ENCODE results near the gene LRCH1. TPM values are rescaled to one million over a fixed set of nuclear protein-coding genes. Genes with fewer than 3 reads are reported as not detected.

The LRCH1 gene
- total and polyA plus RNA-seq, 2 of the 13 experiments (the other 11 are each of a cell fraction or from before 2014, with no cell fraction given): 4.1 to 12.6 TPM

DNA sequence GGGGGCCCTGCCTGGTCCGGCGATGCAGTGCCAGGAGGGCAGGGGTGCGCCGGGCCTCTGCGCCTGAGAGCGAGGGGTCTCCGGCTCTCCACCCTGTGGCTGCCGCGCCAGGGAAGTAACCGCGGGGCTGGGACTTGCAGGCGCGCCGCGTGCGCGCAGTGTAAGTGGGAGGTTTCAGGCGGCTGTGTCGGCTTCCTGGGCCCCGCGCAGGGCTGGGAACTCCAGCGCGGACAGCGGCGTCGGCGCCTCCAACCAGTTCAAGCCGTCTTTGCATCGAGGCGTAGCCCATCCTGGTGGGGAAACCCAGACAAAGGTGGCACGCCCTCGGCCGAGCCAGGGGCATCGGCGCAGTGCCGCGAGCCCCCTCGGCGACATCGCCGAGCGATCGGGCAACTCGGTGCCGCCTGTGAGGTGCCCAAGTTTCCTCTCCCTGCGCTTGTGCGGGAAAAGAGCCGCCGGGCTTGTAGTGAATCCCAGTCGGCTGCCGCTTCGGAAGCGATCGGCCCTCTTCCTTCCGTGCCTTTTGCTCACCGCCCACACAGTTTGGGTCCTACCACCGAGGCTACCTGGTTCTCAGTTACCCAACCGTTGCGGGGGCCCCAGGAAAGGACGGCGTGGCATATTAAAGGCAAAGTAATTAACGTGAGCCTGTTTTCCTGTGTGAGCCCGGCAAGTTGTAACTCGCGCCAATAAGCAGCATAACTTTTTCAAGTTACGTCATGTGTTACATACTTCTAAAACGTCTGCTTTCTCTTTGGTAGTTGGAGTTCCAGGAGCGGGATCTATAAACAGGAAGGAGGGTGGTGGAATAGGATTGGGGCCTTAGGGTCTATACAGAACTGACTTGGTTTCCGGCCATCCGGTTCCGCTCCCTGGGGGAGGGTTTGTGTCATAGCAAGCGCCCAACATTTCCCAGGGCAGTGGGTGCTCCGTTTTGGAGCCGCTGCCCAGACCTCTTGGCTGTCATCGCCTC, 1.2 kb downstream of the LRCH1 start (continued):
- TF ChIP-seq ZNF720 (CRISPR knock-in tag; IDR thresholded peaks at IDR 0.05): no peak
- TF ChIP-seq, protein P1, sequence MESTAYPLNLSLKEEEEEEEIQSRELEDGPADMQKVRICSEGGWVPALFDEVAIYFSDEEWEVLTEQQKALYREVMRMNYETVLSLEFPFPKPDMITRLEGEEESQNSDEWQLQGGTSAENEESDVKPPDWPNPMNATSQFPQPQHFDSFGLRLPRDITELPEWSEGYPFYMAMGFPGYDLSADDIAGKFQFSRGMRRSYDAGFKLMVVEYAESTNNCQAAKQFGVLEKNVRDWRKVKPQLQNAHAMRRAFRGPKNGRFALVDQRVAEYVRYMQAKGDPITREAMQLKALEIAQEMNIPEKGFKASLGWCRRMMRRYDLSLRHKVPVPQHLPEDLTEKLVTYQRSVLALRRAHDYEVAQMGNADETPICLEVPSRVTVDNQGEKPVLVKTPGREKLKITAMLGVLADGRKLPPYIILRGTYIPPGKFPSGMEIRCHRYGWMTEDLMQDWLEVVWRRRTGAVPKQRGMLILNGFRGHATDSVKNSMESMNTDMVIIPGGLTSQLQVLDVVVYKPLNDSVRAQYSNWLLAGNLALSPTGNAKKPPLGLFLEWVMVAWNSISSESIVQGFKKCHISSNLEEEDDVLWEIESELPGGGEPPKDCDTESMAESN (CRISPR knock-in tag; conservative IDR thresholded peaks at IDR 0.05): 0 out of 2 replicates have a peak, but pooled peaks have one; percentile 39
- no peak for TF ChIP-seq ZNF678 (CRISPR knock-in tag; IDR thresholded peaks at IDR 0.05)
- TF ChIP-seq XRCC5 (optimal IDR thresholded peaks at IDR 0.05; ENCODE audit: low read length): no peak
- no peak for TF ChIP-seq KLF13 (CRISPR knock-in tag; IDR thresholded peaks at IDR 0.05)
- TF ChIP-seq, protein P2, sequence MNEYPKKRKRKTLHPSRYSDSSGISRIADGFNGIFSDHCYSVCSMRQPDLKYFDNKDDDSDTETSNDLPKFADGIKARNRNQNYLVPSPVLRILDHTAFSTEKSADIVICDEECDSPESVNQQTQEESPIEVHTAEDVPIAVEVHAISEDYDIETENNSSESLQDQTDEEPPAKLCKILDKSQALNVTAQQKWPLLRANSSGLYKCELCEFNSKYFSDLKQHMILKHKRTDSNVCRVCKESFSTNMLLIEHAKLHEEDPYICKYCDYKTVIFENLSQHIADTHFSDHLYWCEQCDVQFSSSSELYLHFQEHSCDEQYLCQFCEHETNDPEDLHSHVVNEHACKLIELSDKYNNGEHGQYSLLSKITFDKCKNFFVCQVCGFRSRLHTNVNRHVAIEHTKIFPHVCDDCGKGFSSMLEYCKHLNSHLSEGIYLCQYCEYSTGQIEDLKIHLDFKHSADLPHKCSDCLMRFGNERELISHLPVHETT (CRISPR knock-in tag; conservative IDR thresholded peaks at IDR 0.05): no peak
- TF ChIP-seq, protein P3, sequence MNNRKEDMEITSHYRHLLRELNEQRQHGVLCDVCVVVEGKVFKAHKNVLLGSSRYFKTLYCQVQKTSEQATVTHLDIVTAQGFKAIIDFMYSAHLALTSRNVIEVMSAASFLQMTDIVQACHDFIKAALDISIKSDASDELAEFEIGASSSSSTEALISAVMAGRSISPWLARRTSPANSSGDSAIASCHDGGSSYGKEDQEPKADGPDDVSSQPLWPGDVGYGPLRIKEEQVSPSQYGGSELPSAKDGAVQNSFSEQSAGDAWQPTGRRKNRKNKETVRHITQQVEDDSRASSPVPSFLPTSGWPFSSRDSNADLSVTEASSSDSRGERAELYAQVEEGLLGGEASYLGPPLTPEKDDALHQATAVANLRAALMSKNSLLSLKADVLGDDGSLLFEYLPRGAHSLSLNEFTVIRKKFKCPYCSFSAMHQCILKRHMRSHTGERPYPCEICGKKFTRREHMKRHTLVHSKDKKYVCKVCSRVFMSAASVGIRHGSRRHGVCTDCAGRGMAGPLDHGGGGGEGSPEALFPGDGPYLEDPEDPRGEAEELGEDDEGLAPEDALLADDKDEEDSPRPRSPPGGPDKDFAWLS (CRISPR knock-in tag; IDR thresholded peaks at IDR 0.05; ENCODE audit: borderline replicate concordance): no peak
- no peak for TF ChIP-seq EED (CRISPR knock-in tag; IDR thresholded peaks at IDR 0.05)
- TF ChIP-seq SP4 (CRISPR knock-in tag; IDR thresholded peaks at IDR 0.05): peak; percentile 28; the same call in 1 of the 2 replicates
- TF ChIP-seq, protein P4, sequence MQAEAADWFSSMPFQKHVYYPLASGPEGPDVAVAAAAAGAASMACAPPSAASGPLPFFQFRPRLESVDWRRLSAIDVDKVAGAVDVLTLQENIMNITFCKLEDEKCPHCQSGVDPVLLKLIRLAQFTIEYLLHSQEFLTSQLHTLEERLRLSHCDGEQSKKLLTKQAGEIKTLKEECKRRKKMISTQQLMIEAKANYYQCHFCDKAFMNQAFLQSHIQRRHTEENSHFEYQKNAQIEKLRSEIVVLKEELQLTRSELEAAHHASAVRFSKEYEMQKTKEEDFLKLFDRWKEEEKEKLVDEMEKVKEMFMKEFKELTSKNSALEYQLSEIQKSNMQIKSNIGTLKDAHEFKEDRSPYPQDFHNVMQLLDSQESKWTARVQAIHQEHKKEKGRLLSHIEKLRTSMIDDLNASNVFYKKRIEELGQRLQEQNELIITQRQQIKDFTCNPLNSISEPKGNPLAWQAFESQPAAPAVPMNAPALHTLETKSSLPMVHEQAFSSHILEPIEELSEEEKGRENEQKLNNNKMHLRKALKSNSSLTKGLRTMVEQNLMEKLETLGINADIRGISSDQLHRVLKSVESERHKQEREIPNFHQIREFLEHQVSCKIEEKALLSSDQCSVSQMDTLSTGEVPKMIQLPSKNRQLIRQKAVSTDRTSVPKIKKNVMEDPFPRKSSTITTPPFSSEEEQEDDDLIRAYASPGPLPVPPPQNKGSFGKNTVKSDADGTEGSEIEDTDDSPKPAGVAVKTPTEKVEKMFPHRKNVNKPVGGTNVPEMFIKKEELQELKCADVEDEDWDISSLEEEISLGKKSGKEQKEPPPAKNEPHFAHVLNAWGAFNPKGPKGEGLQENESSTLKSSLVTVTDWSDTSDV (CRISPR knock-in tag; IDR thresholded peaks at IDR 0.05): peak; percentile 71; the same call in 1 of the 2 replicates
- TF ChIP-seq TAF15 (IDR thresholded peaks at IDR 0.05; ENCODE audit: low read depth, low read length, poor library complexity, severe bottlenecking): no peak
- TF ChIP-seq ZNF572 (CRISPR knock-in tag; IDR thresholded peaks at IDR 0.05): no peak
- no peak for TF ChIP-seq SOX5 (CRISPR knock-in tag; IDR thresholded peaks at IDR 0.05; ENCODE audit: borderline replicate concordance)
- TF ChIP-seq DNMT1 (CRISPR knock-in tag; IDR thresholded peaks at IDR 0.05): no peak
- TF ChIP-seq ZNF724P (CRISPR knock-in tag; IDR thresholded peaks at IDR 0.05; ENCODE audit: borderline replicate concordance): no peak
- no peak for TF ChIP-seq GPN1 (CRISPR knock-in tag; IDR thresholded peaks at IDR 0.05; ENCODE audit: borderline replicate concordance)
- TF ChIP-seq MAZ (IDR thresholded peaks at IDR 0.05; ENCODE audit: borderline replicate concordance, low read depth, low read length): no peak
- no peak for TF ChIP-seq MAZ (CRISPR knock-in tag; IDR thresholded peaks at IDR 0.05; ENCODE audit: low read depth)
- TF ChIP-seq SCMH1 (CRISPR knock-in tag; IDR thresholded peaks at IDR 0.05; ENCODE audit: borderline replicate concordance): no peak

Measured in HepG2 (cell line).